ENCODE results near the gene RET.
A peak's percentile ranks its signal among the peaks of the same experiment; 100 is the strongest.

Gene RET

DNA sequence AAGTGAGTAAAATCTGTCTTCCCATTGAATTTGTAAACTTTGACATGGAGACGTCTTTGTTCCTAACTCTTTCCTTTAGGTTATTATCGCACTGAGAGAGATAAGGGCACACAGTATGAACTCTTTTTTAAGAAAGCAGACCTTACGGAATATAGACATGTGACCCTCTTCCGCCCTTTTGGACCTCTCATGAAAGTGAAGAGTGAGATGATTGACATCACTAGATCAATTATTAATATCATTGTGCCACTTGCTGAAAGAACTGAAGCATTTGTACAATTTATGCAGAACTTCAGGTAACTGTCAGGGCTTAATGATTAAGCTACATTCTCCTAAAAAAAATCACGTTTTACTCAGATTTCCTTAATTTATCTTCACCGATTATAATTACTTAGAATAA is 81.8 kb downstream of the RET start:
- Mint-ChIP-seq H3K4me3 (no peak overlapping the region), H3K36me3 (ENCODE audit: insufficient read depth) (peaks cover 26% of the 10 kb centered on the region), H3K27ac (ENCODE audit: low read depth) (no peak overlapping the region), H3K27me3 (no peaks in the 10 kb centered on the region), H3K9me3 (no peaks in the 10 kb centered on the region), H3K4me1 (peaks cover 60% of the 10 kb centered on the region)
- no peak for ATAC-seq (replicated peaks; ENCODE audit: extremely low read depth, poor library complexity, severe bottlenecking)
- DNase-seq (ENCODE audit: low spot score in 2 of 2) = no peak

DNA sequence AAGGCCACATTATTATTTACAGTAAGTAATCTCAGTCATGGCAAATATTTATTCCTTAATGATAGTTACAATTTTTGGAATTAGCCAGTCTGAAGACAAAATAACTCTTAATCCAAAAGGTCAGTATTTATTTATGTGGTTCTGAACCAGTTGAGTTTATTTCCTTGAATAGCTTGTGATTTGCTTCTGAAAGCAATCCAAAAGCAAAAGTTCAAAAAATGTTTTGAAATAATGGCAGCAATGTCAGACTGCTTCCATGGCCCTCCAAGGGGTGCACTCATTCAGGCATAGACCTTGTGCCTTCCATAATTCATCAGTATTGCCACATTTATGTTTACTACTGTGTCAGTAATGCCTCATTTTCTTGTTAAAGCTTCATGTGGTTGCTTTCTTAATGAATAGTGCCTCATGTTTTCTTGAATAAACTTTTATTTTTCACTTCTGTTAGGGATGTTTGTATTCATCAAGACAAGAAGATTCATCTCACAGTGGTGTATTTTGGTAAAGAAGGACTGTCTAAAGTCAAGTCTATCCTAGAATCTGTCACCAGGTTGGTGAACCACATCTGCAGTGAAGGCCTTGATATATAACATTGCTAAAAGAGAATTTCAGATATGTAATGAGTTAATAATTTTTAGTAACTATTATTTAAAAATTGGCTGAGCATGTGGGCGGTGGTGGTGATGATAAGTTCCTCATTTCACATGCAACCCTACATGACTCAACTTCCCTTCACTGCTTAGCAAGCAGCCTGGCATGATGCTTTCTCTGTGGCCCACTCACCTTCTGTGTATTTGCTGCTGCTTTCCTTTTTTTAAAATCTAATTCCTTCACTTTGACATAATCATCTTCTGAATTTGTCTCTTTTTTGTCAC is 83.4 kb downstream of the RET start:
- no peak overlapping the region for H3K4me3 Mint-ChIP-seq
- peaks cover 63% of the 10 kb centered on the region for H3K4me1 Mint-ChIP-seq

DNA sequence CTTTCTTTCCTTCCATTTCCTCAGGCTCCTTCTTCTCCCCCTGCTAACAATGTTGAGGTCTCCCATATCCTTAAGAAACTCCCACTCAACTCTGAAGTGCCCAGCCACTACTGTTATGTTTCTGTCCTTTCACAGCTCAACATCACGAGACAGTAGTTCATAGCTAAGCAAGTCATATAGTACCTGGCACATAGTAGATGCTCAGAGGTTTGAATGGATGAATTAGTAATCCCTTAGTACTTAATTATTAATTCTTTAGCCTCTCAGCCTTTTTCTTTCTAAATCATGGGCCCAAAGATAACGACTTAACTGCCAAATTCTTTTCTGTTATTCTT is 84.0 kb downstream of the RET start:
- H3K4me3 Mint-ChIP-seq = no peak overlapping the region

More for the DNA sequence above, 83.4 kb downstream of the RET start:
- H3K27ac Mint-ChIP-seq (ENCODE audit: low read depth) = no peak overlapping the region
- H3K9me3 Mint-ChIP-seq = no peaks in the 10 kb centered on the region
- DNase-seq (ENCODE audit: low spot score in 2 of 2) = no peak
- H3K36me3 Mint-ChIP-seq (ENCODE audit: insufficient read depth) = peaks cover 37% of the 10 kb centered on the region
- ATAC-seq (replicated peaks; ENCODE audit: extremely low read depth, poor library complexity, severe bottlenecking) = no peak
- no peaks in the 10 kb centered on the region for H3K27me3 Mint-ChIP-seq

DNA sequence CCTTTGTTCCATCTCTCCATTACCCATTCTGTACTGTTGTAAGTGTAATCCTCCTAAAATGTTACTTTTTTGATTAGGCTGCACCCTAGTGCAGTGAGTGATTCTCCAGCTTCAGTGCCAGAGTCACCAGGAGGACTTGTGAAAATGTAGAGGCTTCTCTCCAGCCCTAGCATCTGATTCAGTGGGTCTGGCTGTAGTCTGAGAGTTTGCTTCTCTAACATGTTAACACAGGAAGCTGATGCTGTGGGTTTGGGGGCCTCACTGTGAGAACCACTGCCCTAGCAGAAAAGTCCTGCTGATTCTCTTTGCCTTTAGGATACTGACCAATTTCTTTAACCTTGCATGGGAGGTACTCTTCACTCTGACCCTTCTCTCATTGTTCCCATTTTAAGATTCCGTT is 85.7 kb downstream of the RET start:
- Mint-ChIP-seq H3K4me1 (peaks cover 52% of the 10 kb centered on the region), H3K4me3 (no peak overlapping the region), H3K36me3 (ENCODE audit: insufficient read depth) (peaks cover 36% of the 10 kb centered on the region), H3K27ac (ENCODE audit: low read depth) (peak overlapping the region; percentile 2), H3K27me3 (no peaks in the 10 kb centered on the region), H3K9me3 (no peaks in the 10 kb centered on the region)
- peak; percentile 73 for ATAC-seq (replicated peaks; ENCODE audit: extremely low read depth, poor library complexity, severe bottlenecking)
- DNase-seq (ENCODE audit: low spot score in 2 of 2) = no peak

More for the DNA sequence above, 84.0 kb downstream of the RET start:
- Mint-ChIP-seq H3K9me3 (no peaks in the 10 kb centered on the region), H3K27me3 (no peaks in the 10 kb centered on the region), H3K27ac (ENCODE audit: low read depth) (no peak overlapping the region), H3K36me3 (ENCODE audit: insufficient read depth) (peaks cover 38% of the 10 kb centered on the region), H3K4me1 (peaks cover 57% of the 10 kb centered on the region)
- no peak for DNase-seq (ENCODE audit: low spot score in 2 of 2)
- ATAC-seq (replicated peaks; ENCODE audit: extremely low read depth, poor library complexity, severe bottlenecking) = no peak

DNA sequence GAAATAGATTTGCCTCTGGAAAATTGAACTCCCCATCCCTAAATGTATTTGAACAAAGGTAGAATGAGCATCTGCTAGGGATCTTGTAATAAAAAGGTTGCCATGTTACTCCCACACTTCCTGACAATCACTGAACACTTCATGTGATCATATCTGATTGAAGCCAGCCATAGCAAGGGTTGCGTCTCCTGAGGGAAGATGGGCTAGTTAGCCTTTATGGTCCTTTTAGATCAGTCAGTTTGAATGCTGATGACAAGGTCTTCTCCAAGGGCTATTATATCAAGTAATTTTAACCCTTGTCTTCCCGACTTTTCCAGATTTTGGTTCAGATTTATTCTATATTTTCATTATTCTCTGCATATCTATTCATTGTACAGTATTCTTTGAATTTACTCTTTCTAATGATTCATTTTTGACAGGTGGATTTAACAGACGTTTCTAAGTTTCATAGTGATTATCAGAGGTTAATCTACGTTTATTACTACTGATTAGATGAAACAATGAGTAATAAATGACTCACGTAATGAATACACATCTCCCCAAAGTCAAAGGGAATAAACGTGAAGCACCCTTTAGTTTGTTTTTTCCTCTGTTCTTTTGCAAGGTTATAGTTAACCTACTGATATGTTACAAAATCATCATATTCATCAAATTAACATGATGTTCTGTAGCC is 89.5 kb downstream of the RET start:
- peak overlapping the region; percentile 30 for H3K27ac Mint-ChIP-seq (ENCODE audit: low read depth)
- H3K4me3 Mint-ChIP-seq = no peak overlapping the region
- peaks cover 39% of the 10 kb centered on the region for H3K36me3 Mint-ChIP-seq (ENCODE audit: insufficient read depth)
- H3K4me1 Mint-ChIP-seq = peaks cover 60% of the 10 kb centered on the region
- H3K27me3 Mint-ChIP-seq = no peaks in the 10 kb centered on the region
- DNase-seq (ENCODE audit: low spot score in 2 of 2) = no peak
- no peaks in the 10 kb centered on the region for H3K9me3 Mint-ChIP-seq
- no peak for ATAC-seq (replicated peaks; ENCODE audit: extremely low read depth, poor library complexity, severe bottlenecking)

DNA sequence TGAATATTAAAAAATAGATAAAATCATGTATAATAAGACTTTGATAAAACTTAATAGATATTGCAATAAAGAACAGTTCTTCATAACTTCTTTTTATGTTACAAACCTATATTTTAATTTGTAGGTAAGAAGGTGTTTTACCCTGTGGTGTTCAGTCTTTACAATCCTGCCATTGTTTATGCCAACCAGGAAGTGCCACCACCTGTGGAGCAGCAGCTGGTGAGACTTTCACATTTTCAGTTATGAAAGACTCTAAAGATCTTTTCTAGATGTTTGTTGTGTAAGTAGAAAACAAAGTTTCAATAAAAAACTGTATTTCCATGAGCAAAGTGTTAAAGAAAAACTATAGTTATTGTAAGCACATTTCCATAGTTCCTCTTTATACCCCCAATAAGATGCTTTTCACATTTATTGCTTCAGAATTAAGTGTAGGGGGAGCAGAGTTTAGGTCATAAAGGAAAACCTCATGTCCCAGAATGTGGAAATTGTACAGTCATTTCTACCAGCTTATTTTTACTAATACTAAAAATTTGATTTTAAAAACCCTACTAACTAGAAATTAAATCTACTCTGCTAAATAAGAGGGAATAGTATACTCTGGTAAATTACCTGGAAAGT is 90.1 kb downstream of the RET start:
- H3K4me1 Mint-ChIP-seq = peaks cover 56% of the 10 kb centered on the region
- no peaks in the 10 kb centered on the region for H3K9me3 Mint-ChIP-seq
- ATAC-seq (replicated peaks; ENCODE audit: extremely low read depth, poor library complexity, severe bottlenecking) (no peak), DNase-seq (ENCODE audit: low spot score in 2 of 2) (no peak)
- H3K27me3 Mint-ChIP-seq = no peaks in the 10 kb centered on the region
- peaks cover 36% of the 10 kb centered on the region for H3K36me3 Mint-ChIP-seq (ENCODE audit: insufficient read depth)
- H3K27ac Mint-ChIP-seq (ENCODE audit: low read depth) = peak overlapping the region; percentile 30
- no peak overlapping the region for H3K4me3 Mint-ChIP-seq

DNA sequence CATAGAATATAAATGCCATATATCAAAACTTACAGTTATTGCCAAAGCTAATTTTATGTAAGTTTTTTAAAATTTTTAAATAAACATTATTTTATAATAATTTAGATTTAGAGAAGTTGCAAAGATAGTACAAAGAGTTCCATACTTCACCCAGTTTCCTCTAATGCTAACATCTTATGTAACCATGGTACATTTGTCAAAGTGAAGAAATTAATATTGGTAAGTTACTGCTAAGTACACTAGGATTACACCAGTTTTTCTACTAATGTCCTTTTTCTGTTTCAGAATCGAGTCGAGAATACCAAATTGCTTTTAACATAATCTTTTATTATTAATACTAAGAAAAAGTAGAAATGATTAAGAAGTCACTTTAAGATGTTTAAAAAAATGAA is 90.6 kb downstream of the RET start:
- Mint-ChIP-seq H3K4me1 (peaks cover 56% of the 10 kb centered on the region), H3K4me3 (no peak overlapping the region), H3K9me3 (no peaks in the 10 kb centered on the region), H3K36me3 (ENCODE audit: insufficient read depth) (peaks cover 36% of the 10 kb centered on the region), H3K27me3 (no peaks in the 10 kb centered on the region), H3K27ac (ENCODE audit: low read depth) (no peak overlapping the region)
- DNase-seq (ENCODE audit: low spot score in 2 of 2) = no peak
- ATAC-seq (replicated peaks; ENCODE audit: extremely low read depth, poor library complexity, severe bottlenecking) = no peak

DNA sequence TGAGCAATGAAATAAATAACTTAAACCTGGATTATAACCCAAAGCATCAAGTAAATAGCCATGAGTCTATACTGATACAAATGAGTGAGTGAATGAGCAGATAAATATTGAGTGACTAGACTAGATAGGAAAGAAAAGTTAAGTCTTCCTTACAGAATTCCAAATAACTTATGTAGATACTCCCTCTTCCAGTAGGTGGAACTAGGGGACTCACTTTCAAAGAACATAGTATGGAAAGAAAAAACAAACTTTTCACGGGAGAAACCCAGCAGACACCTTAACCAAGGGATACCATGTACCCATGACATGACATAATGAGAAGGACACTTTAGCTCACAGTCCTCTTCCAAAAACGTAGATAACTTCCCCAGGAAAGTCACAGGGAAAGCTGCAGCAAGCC is 93.6 kb downstream of the RET start:
- peak overlapping the region; percentile 61 for H3K27ac Mint-ChIP-seq (ENCODE audit: low read depth)
- no peaks in the 10 kb centered on the region for H3K27me3 Mint-ChIP-seq
- no peaks in the 10 kb centered on the region for H3K9me3 Mint-ChIP-seq
- DNase-seq (ENCODE audit: low spot score in 2 of 2) = no peak
- peaks cover 46% of the 10 kb centered on the region for H3K4me1 Mint-ChIP-seq
- H3K36me3 Mint-ChIP-seq (ENCODE audit: insufficient read depth) = peaks cover 35% of the 10 kb centered on the region
- no peak overlapping the region for H3K4me3 Mint-ChIP-seq
- ATAC-seq (replicated peaks; ENCODE audit: extremely low read depth, poor library complexity, severe bottlenecking) = no peak

DNA sequence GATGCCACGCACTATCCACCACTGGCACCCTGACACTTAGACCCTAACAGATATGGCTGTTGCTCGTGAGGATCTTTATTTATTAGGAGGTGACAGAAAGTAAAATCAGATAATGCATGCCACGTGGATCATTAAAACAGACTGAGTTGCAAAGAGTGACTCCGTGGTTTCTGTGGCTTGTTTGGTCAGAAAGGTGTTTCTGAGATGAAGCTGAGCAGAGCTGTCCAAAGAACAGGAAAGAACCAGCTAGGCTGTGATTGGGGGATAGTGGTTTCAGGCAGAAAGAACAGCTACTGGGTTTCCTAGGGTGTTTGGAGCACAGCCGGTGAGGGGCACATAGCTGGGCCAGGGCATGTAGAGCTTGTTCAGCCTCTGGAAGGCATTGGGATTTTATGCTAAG is 95.8 kb downstream of the RET start:
- DNase-seq (ENCODE audit: low spot score in 2 of 2) (no peak), ATAC-seq (replicated peaks; ENCODE audit: extremely low read depth, poor library complexity, severe bottlenecking) (no peak)
- Mint-ChIP-seq H3K27me3 (no peaks in the 10 kb centered on the region), H3K4me3 (no peak overlapping the region), H3K36me3 (ENCODE audit: insufficient read depth) (peaks cover 41% of the 10 kb centered on the region), H3K9me3 (no peaks in the 10 kb centered on the region), H3K4me1 (peaks cover 34% of the 10 kb centered on the region), H3K27ac (ENCODE audit: low read depth) (peak overlapping the region; percentile 79)

DNA sequence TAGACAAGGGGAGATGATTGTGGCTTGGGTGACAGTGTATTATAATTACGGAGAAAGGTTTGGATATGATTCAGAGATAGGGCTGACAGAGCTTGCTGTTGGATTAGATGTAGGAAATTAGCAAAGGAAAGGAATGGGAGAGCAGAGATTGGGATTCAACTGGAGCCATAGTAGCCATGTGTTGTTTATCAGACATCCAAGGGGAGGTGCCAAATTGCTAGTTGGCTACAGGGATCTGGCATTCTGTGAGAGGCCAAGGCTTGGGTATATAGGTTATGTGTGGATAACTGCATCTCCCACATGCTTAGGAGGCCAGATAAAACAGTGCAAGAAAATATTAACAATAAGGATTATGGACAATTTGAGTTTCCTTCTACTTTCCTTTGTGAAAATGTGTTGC is 96.3 kb downstream of the RET start:
- H3K27ac Mint-ChIP-seq (ENCODE audit: low read depth) = peak overlapping the region; percentile 79

DNA sequence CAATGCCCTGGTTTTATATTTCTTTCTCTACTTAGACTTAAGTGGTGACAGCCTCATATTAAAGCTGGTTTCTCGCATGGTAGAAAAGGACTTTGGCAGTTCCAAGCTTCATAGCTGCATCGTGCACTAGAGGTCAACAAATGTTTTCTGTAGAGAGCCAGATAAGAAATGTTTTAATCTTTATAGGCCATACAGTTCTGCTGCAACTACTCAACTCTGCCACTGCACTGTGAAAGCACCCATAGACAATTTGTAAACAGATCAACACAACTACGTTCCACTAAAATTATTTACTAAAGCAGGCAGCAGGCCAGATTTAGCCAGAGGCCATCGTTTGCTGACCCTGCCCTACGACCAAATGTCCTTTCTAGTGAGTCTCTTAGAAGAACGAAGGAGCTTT is 98.1 kb downstream of the RET start:
- Mint-ChIP-seq H3K36me3 (ENCODE audit: insufficient read depth) (peaks cover 48% of the 10 kb centered on the region), H3K4me3 (no peak overlapping the region), H3K27me3 (no peaks in the 10 kb centered on the region), H3K4me1 (peaks cover 31% of the 10 kb centered on the region), H3K9me3 (peaks cover 6% of the 10 kb centered on the region), H3K27ac (ENCODE audit: low read depth) (no peak overlapping the region)
- ATAC-seq (replicated peaks; ENCODE audit: extremely low read depth, poor library complexity, severe bottlenecking) = no peak
- DNase-seq (ENCODE audit: low spot score in 2 of 2) = no peak

More for the DNA sequence above, 96.3 kb downstream of the RET start:
- H3K36me3 Mint-ChIP-seq (ENCODE audit: insufficient read depth) = peaks cover 43% of the 10 kb centered on the region
- H3K4me3 Mint-ChIP-seq = no peak overlapping the region
- no peak for DNase-seq (ENCODE audit: low spot score in 2 of 2)
- H3K4me1 Mint-ChIP-seq = peaks cover 34% of the 10 kb centered on the region
- no peaks in the 10 kb centered on the region for H3K27me3 Mint-ChIP-seq
- no peak for ATAC-seq (replicated peaks; ENCODE audit: extremely low read depth, poor library complexity, severe bottlenecking)
- no peaks in the 10 kb centered on the region for H3K9me3 Mint-ChIP-seq

DNA sequence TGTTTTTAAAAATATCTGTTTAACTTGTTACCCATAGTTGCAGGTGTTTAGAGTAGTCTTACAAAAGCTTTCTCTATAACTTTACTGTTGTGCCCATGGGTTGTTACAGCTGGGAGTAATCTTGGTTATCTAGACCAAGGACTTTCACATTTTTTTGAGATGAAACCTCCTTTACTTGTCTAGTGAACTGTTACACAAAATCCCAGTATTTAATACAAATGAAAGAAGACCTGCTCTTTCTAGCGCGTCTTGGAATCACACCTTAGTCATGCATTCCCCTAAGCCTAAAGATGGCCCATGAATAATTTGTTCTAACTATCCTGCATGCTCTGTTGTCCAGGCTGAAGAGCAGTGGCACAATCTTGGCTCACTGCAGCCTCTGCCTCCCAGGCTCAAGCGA is 99.4 kb downstream of the RET start:
- peaks cover 6% of the 10 kb centered on the region for H3K9me3 Mint-ChIP-seq

DNA sequence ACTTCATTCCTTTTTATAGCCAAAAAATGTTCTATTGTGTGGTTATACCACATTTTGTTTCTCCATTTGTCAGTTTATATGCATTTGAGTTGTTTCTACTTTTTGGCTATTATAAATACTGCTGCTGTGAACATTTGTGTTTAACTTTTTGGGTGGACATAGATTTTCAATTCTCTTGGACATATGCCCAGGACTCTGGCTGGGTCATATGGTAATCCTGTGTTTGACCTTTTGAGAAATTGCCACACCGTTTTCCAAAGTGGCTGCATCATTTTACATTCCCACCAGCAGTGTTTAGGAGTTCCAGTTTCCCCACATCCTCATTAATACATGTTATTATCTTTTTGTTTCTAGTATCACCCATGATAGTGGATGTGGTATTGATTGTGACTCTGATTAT is 100.7 kb downstream of the RET start:
- H3K4me1 Mint-ChIP-seq = peaks cover 18% of the 10 kb centered on the region
- H3K36me3 Mint-ChIP-seq (ENCODE audit: insufficient read depth) = peaks cover 52% of the 10 kb centered on the region
- ATAC-seq (replicated peaks; ENCODE audit: extremely low read depth, poor library complexity, severe bottlenecking) (no peak), DNase-seq (ENCODE audit: low spot score in 2 of 2) (no peak)
- H3K27me3 Mint-ChIP-seq = no peaks in the 10 kb centered on the region
- H3K9me3 Mint-ChIP-seq = peaks cover 6% of the 10 kb centered on the region
- H3K27ac Mint-ChIP-seq (ENCODE audit: low read depth) = peak overlapping the region; percentile 2
- H3K4me3 Mint-ChIP-seq = no peak overlapping the region

More for the DNA sequence above, 99.4 kb downstream of the RET start:
- DNase-seq (ENCODE audit: low spot score in 2 of 2) (no peak), ATAC-seq (replicated peaks; ENCODE audit: extremely low read depth, poor library complexity, severe bottlenecking) (no peak)
- H3K4me3 Mint-ChIP-seq = no peak overlapping the region
- H3K27me3 Mint-ChIP-seq = no peaks in the 10 kb centered on the region
- peaks cover 48% of the 10 kb centered on the region for H3K36me3 Mint-ChIP-seq (ENCODE audit: insufficient read depth)
- peaks cover 27% of the 10 kb centered on the region for H3K4me1 Mint-ChIP-seq
- H3K27ac Mint-ChIP-seq (ENCODE audit: low read depth) = no peak overlapping the region
